Stimulated activated CD4-positive, alpha-beta T cell treated with anti-CD3 and anti-CD28 coated beads, Interleukin-2, amount 100 ng/mL, for 24 hours (primary cell): ENCODE data around the gene KCNH1.

Source experiments
- DNase-seq, 2 donors: peaks; one replicate each; pipeline ENCODE4 v3.0.0-alpha.2; 2020

Gene KCNH1

DNA sequence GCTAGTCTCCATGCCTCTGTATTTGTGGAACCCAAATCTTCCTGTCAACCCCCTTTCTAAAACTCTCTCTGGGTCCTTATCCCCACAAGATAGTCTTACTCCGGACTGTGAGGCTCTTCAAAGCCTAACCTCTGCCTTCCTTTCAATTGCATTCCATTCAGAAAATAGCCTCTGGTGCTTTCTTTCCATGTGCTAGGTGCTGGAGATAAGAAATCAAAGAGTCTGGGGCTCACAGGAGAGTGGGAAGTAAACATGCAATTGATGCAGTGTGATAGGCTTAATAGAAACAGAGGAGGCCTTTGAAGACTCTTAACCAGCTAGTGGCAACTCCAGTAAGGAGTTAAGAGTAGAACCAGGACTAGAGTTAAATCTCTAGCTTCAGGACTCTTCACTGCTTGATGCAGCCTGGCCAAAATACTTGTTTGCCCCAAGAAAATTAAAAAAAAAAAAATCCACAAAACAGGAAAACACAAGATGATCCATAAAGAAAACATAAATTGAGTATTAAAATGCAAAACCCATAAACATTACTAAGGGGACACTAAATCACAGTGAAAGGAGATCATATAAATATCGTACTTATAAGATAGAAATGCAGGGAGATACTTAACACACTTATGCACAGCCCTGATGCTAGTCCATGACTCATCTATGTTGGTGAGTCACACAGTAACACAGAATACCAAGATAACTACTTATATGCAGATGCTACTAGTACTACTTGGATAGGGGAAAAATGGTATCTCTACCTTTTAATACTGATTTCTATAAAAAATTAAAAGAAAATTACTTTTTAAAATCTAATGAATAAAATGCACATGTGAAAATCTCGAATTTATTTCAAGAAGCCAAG is 341.5 kb downstream of the KCNH1 start:
- no peak for DNase-seq

DNA sequence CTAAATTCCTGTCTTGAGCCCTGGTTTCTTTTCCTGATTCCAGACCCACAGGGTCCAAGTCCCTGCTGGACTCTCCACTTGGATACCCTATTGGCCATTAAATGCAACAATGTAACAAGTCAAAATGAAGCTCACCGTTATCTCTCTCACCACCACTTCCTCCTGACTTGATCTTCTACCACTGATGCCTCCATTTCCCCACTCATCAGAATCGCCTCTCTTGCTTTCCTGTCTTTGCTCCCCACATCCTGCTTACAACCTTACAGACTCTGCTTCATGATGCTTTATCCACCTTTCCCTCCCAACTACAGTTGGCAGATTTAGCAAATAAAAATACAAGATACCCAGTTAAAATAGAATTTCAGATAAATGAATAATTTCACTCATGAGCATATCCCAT is 343.8 kb downstream of the KCNH1 start:
- DNase-seq, result no peak

DNA sequence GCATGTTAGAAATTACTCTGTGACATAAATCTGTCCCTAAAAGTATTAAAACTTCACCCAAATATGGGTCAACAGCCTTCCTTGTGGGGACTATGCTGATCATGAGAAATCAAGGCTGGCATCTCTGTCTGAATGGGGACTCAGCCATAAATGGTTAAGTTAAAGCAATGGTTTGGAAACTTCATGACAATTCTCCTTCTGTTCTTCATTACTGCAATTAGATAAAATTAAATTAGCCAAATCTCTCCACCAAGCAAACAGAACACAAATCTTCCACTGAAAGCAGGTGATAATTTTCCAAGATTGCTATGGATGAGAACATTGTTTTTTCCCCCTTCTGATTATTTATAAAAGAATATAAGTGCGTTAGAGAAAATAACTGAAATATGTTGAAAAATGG is 346.1 kb downstream of the KCNH1 start:
- no peak for DNase-seq

DNA sequence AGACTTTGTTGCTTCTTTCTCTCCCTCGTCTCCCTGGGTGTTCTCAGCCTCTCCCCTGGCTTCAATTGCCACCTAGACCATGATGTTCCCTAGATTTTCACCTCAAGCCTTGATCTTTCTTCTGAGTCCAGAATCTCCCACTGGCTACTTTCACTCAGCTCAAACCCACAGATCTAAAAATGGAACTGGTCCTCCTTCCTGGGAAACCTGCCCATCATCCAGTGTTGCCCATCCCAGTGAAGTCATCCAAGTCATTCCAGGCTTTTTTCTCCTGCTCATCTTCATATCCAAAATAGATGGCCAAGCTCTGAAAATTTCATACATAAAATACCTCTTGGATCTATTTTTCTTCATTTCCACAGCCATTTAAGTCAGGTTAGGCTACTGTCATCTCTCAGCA is 347.4 kb downstream of the KCNH1 start:
- no peak for DNase-seq

DNA sequence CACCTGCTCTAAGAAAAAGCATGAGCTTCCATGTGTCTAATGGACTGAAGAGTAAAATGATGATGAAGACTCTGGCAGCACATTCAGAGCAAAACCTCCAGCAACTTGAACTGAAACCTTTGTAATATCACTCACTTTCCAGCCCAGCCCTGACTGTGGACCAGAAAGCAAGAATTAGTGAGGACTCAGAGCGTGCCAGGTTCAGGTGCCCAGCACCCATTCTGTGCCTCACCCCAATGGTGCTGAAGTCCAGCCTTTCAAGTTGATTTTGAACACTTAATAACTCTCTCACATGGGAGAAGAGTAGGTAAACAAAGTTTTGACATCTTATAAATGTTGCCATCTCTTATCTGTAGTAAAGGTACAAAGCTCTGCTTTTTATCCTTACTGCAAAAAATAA is 350.0 kb downstream of the KCNH1 start:
- DNase-seq, result no peak

DNA sequence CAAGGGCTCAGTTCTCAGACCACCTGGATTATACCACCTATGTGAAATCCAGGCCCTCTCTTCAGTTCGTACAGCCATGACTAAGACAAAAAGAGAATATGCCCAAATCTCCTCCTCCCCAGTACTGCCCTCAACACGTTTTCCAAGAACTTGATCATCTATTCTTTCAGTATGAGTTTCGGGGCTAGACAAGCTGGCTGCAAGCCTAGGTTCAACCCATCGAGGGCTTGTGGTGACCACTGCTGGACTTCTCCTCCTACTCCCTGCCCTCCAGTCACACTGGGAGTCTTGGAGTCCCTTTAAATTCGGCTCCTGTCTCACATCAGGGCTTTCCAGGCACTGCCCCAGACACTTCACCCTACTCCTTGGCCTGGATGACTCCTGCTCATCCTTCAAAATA is 352.3 kb downstream of the KCNH1 start:
- DNase-seq, result no peak

DNA sequence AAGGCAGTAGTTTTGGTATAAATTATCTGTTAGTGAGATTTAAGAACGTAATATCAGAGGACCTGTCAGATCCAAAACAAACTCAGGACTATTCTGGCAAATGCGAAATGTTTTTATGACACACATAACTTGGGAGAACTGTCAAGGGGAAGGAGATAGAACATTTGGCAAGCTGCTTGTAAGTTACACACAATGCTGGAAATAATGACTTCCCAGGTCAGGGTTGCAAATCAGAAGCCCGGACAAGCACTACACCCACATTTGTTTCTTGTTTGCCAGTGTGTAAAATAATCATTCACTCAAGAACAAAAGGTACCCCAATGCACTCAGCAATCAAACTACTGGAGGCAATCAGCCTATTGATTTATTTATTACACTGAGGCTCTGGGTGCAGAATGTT is 354.7 kb downstream of the KCNH1 start:
- DNase-seq, result no peak

DNA sequence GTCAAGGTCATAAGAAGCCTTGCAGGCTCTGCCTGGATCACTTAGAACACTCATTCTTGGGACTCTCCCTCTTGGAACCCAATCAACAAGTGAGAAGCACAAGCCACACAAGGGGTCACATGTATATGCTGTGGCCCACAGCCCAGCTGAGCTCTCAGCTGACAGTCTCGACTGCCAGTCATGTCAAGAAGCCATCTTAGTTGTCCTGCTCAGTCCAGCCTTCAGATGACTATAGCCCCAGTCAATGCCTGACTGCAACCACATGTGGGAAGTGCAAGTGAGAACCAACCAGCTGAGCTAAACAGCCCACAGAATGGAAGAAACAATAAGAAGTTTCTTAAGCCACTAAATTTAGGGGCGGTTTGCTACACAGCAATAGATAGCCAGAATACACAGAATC is 356.0 kb downstream of the KCNH1 start:
- no peak for DNase-seq

DNA sequence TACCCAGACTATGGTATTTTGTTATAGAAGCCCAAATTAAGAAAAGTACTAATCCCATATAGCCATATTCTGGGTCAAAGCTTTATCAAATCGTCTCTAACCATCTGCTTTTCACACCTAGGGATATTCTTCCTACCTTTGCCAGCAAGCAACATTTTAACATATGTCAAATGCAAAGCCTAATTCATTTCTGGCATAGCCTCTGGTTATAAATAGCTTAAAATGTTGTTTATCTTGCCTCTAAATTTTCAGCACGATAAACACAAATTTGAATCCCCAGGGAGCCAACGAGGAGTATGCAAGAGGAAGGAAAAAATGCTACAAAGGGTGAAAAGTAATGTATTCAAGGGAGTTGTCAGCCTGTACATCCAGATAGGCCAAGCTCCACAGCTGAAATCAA is 357.2 kb downstream of the KCNH1 start:
- no peak for DNase-seq

DNA sequence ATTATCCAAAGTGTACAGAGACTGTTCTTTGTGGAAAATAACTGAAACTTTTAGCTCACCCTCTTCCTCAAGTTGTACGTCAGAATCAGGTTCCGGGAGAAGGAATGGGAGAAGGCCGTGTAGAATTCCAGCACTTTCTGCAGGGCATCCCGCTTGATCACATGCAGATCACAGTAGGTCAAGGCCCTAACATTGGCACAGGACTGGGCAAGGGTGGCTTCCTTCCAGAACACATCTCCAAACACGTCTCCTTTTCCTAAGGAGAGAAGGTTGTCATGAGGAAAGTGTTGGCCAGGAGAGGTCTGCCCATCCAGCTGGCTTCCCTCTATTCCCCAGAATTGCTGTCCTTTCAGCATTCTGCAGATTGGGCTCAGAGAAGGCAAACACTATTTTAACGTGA is 358.7 kb downstream of the KCNH1 start:
- DNase-seq, result no peak

DNA sequence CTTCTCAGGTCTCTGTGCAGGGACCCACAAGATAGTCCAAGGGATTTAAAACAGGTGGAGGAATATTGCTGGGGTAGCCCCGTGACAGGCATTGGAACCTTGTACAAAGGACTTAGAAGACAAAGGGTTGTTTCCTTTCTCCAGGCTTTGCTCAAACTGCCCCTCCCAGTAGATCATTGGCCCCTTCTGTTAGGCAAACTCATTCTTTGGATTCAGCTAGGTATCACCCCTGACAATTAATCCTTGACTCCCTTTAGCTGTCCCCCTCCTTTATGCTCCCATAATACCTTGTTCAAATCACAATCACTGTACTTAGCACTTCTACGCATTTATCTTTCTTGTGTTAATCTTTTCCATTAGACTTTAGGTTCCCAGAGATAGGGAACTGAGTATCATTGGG is 360.5 kb downstream of the KCNH1 start:
- no peak for DNase-seq

DNA sequence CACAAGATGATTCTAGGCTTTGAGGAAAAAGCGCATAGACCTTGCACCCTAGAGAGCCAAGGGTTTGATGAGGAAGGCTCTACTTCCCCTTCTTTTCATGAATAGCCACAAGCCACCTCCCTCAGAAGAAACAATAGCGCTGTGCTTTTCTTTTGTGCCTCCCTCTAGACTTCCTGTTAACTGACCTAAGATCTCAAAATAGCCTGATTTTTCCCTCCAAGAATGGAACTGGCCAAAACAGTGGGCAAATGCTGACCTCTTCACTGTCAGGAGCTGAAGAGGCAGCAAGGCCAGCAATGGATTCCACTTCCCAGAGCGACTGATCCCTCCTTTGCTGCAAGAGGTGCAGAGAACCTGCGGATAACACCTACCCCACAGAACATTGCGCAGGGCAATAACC is 362.8 kb downstream of the KCNH1 start:
- DNase-seq, result no peak

DNA sequence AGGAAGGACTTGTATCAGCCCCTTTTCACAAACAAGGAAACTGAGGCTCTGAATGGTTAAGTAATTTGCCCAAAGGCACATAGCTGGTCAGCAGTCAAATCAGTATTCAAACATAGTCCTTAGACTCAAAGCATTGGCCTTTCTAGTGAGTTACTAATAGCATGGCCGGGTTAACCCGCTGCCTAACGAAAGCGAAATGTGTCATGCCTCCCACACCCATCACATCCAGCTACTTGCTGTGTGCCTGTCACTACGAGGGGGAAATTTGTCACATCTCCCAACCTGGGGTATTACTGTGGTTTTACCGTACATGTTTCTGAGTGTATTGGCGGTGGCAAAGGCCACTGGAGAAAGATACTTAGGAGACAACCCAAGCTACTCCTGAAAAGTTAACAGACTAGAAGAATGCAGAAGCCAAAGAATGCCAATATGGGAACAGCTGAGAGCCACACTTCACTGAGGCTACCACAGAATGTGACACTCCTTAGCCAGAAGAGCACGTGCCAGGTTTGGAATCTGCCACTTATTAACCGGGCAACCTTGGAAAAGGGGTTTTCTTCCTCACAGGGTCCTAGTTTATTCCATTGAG is 363.5 kb downstream of the KCNH1 start:
- DNase-seq, result no peak

DNA sequence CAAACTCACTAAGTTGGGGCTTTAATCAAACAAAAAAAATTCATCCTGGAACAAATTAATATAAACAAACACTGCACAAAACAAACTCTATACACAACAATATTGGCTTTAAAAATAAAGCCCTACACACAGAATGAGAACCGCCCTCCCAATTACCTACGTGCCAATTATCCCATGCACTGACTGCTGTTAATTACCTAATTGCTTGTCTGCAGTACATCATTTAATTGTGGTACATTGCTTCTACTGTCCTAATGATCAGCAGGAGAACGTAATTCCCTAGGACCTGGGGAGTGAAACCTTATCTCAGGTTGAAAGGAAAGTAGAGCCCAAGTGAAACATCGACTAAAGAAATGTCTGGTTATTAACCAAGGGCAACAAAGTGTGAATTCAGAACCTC is 364.5 kb downstream of the KCNH1 start:
- no peak for DNase-seq

DNA sequence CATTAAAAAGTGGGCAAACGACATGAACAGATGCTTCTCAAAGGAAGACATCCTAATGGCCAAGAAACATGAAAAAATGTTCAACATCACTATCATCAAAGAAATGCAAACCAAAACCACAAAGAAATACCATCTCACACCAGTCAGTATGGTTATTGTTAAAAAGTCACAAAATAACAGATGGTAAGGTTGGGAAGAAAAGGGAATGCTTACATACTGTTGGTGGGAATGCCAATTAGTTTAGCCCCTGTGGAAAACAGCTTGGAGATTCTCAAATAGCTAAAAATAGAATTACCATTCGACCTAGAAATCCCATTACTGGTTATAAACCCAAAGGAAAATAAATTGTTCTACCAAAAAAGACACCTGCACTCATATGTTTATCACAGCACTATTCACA is 369.4 kb downstream of the KCNH1 start:
- no peak for DNase-seq

DNA sequence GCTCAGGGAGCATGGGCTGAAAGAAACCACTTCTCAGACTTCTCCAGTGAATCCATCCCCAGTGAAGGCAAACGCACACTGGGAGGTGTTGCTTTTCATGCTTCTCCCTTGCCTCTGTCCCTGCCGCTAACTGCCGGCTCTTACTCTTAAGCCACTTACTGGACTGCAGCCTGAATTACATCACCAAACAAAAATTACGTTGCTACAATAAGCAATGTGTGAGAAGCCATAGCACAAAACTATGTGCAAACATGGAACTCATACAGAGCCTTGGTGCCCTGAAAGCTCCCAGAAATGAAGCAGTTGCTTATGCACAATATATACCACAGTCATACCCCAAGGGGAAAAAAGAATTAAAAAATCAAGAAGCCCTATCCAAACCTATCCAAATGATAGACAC is 375.2 kb downstream of the KCNH1 start:
- no peak for DNase-seq

DNA sequence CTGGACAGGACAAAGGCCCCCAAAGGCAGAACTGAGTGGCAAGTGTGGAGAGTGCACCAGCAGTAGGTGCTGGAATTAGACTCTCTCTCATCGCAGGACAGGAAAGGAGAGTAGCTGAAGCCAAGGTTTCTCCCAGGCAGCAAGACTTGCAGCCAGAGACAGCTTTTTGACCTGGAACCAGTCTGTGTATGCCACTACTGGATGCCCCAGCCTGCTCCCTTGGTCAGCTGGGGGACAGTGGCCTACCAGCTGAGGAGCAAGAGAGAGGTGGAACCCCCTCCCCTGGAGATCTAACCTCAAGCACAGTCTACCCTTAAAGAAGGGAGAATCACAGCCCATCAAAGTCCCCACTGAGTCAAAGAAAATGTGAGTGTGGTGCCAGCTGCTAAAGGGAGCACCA is 375.7 kb downstream of the KCNH1 start:
- no peak for DNase-seq

DNA sequence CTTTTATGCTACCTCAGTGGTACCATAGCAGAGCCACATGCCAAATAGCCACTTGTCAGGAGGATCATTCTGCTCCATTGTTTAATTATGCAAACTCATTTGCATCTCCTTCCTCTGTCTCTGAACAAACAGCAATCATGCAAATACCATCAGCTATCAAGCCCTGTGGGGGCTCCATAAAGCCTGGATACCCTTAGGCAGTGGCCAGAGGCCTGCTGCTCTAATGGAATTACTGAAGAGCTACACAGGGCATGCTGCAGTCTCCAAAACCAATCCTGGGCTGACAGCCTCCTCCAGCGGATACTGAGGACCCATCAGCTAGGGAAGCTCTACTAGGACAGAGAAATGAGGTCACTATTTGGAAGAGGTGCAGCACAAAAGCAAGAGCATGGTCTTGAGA is 376.3 kb downstream of the KCNH1 start:
- no peak for DNase-seq

DNA sequence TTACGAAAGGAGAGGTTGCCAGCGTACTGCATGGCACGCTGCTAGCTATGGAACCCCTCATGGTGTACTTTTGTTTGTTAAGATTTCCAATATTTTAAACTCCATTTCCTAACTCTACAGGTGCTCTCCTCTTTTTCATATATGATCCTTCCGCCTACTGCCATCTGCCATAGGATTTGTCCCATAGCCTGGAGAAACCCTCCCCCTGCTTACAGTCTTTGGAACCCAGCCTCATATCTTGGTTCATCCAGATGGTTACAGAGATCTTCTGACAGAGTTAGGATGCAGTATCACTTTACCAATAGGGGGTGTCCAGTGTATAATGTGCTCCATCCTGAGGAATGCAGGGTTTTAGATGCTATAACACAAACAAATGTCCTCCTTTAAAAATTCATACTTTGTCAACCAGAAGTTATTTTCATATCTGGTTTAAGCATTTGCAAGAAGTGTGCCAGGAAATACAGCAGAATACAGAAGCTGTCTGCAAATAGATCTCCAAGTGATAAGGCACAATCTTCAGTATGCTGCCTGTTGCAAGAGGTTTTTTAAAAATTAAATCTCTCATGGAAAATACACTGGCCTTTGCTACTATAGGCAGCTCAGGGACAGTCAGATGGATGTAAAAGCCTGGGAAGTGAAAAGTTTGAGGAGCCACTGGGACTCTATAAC is 377.8 kb downstream of the KCNH1 start:
- DNase-seq, result no peak

DNA sequence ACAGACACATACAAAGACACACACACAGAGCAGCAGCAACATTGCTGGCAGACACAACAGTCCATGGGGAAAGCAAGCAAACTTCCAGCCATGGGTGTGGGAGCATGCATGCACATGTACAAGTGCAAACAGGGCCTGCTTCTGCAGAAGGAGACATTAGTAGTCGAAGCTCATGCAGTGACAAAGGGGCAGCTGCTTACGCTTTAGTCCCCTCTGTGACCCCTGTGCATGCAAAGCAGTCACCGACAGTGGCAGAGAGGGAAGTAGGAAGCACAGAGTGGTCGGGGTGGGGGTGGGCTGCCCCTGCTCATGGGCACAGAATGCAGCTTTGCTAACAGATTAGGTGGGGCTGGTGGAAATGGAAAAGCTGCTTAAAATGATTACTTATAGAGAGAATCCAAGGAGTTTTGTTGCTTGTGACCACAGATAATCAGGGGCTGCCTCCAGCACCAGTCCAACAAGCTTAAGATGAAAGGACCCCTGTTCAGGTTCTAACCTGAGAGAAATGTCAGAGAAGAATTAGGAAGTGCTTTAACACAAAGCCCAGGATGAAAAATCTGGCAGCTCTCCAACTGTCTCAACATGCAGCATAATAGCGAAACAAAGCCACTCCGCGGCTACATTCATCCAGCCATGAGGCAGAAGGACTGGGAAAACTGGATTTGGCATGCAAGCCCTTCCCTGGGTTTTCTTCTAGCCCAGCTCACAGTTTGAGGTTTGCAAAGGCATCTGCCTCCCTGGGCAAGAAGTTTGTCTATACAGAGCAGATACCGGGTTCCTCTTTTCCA is 378.9 kb downstream of the KCNH1 start:
- no peak for DNase-seq

DNA sequence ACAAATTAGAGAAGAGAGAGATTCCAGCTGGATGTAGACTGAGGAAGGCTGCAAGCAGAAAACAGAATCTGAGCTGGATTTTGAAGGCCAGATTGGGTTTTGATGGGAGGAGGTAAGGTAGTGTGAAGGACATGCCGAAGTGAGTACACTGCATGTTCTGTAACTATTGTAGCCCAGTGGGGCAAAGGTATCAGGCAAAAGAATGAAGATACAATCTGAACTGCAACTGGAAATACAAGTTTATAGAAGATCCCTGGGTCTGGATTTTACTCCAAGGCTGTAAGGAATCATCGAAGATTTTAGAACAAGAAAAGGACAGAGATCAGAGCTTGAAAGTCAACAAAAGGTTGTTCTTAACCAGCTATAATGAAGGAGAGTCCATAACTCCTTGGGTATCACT is 382.0 kb downstream of the KCNH1 start:
- DNase-seq, result no peak

DNA sequence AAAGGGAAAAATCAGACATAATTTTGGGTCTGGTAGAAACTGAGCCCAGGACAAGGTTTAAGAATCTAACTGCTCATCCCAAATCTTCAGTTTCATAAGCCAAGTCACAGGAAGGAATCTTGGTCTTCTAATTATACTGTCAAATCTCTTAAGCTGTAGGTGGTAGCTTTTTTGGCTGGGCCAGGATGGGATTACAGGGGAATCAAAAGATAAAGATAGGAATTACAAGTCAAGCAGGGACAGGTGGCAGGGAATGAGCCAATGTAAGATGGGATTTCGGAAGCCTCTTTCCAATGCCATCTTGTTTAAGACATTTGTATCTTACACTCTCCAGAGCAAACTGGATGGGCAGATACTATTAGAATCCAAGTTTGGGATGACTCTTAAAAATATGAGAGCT is 383.5 kb downstream of the KCNH1 start:
- DNase-seq, result no peak

DNA sequence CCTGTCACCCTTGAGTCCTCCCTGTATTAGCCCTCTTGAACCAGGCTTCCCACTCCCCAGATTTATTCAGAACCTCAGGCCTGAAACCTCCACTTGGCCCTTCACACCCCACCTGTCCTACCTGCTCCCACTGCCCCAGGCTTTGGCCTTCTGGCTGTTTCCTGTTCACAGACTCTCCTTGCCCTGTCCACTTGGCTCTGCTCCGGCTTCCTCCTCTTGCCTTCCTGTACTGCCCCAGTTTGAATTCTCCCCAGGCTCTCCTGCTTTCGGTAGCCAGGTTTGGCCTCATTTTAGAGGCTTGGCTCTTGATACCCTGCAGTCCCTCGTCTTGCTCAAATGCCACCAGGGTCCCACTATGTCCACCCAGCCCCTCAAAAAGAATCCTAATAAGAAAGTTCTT is 385.2 kb downstream of the KCNH1 start:
- no peak for DNase-seq

DNA sequence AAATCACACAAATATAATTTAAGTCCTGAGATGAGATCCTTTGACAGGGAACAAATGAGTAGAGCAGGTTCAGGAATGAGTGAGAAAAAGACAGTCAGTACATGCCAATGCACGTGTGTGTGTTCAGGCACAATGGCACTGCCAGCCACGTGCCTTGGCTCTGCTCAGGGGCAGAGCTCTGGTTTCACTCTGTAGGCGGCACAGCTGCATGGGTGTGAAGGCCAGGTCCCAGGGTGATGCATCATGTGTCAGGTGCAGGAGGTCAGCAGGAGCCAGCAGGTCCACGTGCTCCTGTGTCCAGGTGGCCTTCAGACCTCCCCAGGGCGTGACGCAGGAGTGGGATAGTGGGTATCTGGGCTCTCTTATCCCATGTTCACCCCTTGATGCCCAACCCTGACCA is 386.1 kb downstream of the KCNH1 start:
- no peak for DNase-seq
